ENCODE results near the gene ANKRD16.

Gene ANKRD16

GRCh38 chr10:5905854-5906507, 16.3 kb upstream of the ANKRD16 start:
- H3K18ac ChIP-seq (ENCODE audit: low read length): no peak overlapping the region
- peaks cover 3% of the 10 kb centered on the region for H3K79me1 ChIP-seq (ENCODE audit: low read depth, low read length)
- H4K91ac ChIP-seq (ENCODE audit: low read depth, low read length, poor library complexity): no peak overlapping the region
- no peaks in the 10 kb centered on the region for H3K27me3 ChIP-seq (ENCODE audit: control insufficient read depth in 3 of 3, insufficient read depth in 3 of 3, low read depth in 1 of 3, low read length in 3 of 3)
- H3K27ac ChIP-seq (replicated peaks; ENCODE audit: low read length): no peak overlapping the region
- DNase-seq (ENCODE audit: low spot score): no peak
- H4K8ac ChIP-seq (ENCODE audit: low read depth, low read length): no peak overlapping the region
- no peak overlapping the region for H2BK15ac ChIP-seq (ENCODE audit: low read length)
- no peak overlapping the region for H2BK5ac ChIP-seq (ENCODE audit: low read length)
- no peak overlapping the region for H3K4me3 ChIP-seq (ENCODE audit: low read length in 2 of 2)
- no peak overlapping the region for H2AFZ ChIP-seq (ENCODE audit: low read length)
- H2BK120ac ChIP-seq (ENCODE audit: low read depth, low read length): no peak overlapping the region
- H3K4me2 ChIP-seq (ENCODE audit: insufficient read depth, low read length, poor library complexity, severe bottlenecking): no peak overlapping the region
- no peak overlapping the region for H3K9ac ChIP-seq (ENCODE audit: low read depth, low read length, poor library complexity)
- H2AK5ac ChIP-seq (ENCODE audit: low read depth, low read length): no peak overlapping the region
- H3K9me3 ChIP-seq (replicated peaks in 1 of 2; ENCODE audit: control insufficient read depth in 2 of 2, insufficient read depth in 1 of 2, low read depth in 1 of 2, low read length in 2 of 2): no peaks in the 10 kb centered on the region
- peaks cover 23 to 64% of the 10 kb centered on the region in 2 donors for H3K36me3 ChIP-seq (replicated peaks in 1 of 2; ENCODE audit: control insufficient read depth in 2 of 2, insufficient read depth in 2 of 2, low read length in 2 of 2)
- no peak overlapping the region for H2BK12ac ChIP-seq (ENCODE audit: low read length)
- WGBS, 2 donors (ENCODE audit: extremely low coverage in 2 of 2, insufficient read length in 2 of 2, insufficient replicate concordance in 1 of 2): no CpG with 5 or more reads among the region's 13 CpGs
- H3K14ac ChIP-seq (ENCODE audit: low read length): peak overlapping the region; percentile 71
- no peak overlapping the region for H3K23ac ChIP-seq (ENCODE audit: low read depth, low read length, poor library complexity)
- H3K4me1 ChIP-seq (ENCODE audit: control insufficient read depth in 2 of 2, insufficient read depth in 1 of 2, low read depth in 1 of 2, low read length in 2 of 2): no peaks in the 10 kb centered on the region
- no peak overlapping the region for H3K4ac ChIP-seq (ENCODE audit: low read length)

GRCh38 chr10:5904227-5904626, 14.5 kb upstream of the ANKRD16 start:
- Histone ChIP-seq H2BK5ac (ENCODE audit: low read length) (no peak overlapping the region), H3K9me3 (replicated peaks in 1 of 2; ENCODE audit: control insufficient read depth in 2 of 2, insufficient read depth in 1 of 2, low read depth in 1 of 2, low read length in 2 of 2) (no peaks in the 10 kb centered on the region), H4K91ac (ENCODE audit: low read depth, low read length, poor library complexity) (no peak overlapping the region), H3K27me3 (ENCODE audit: control insufficient read depth in 3 of 3, insufficient read depth in 3 of 3, low read depth in 1 of 3, low read length in 3 of 3) (no peaks in the 10 kb centered on the region), H3K79me1 (ENCODE audit: low read depth, low read length) (peaks cover 6% of the 10 kb centered on the region), H3K4me2 (ENCODE audit: insufficient read depth, low read length, poor library complexity, severe bottlenecking) (no peak overlapping the region), H3K23ac (ENCODE audit: low read depth, low read length, poor library complexity) (no peak overlapping the region), H3K4ac (ENCODE audit: low read length) (no peak overlapping the region), H2AK5ac (ENCODE audit: low read depth, low read length) (no peak overlapping the region), H3K4me1 (ENCODE audit: control insufficient read depth in 2 of 2, insufficient read depth in 1 of 2, low read depth in 1 of 2, low read length in 2 of 2) (no peaks in the 10 kb centered on the region), H3K27ac (replicated peaks; ENCODE audit: low read length) (no peak overlapping the region), H2BK15ac (ENCODE audit: low read length) (no peak overlapping the region), H3K4me3 (ENCODE audit: low read length in 2 of 2) (no peak overlapping the region), H2BK120ac (ENCODE audit: low read depth, low read length) (no peak overlapping the region), H2BK12ac (ENCODE audit: low read length) (no peak overlapping the region), H3K9ac (ENCODE audit: low read depth, low read length, poor library complexity) (no peak overlapping the region), H3K14ac (ENCODE audit: low read length) (no peak overlapping the region), H3K18ac (ENCODE audit: low read length) (no peak overlapping the region), H3K36me3 (replicated peaks in 1 of 2; ENCODE audit: control insufficient read depth in 2 of 2, insufficient read depth in 2 of 2, low read length in 2 of 2) (peaks cover 13 to 46% of the 10 kb centered on the region in 2 donors), H4K8ac (ENCODE audit: low read depth, low read length) (no peak overlapping the region), H2AFZ (ENCODE audit: low read length) (no peak overlapping the region)
- DNase-seq (ENCODE audit: low spot score): no peak
- WGBS, 2 donors (ENCODE audit: extremely low coverage in 2 of 2, insufficient read length in 2 of 2, insufficient replicate concordance in 1 of 2): no CpG with 5 or more reads among the region's 4 CpGs

- peaks cover 10 to 39% of the 10 kb centered on the region in 2 donors for H3K36me3 ChIP-seq (replicated peaks in 1 of 2; ENCODE audit: control insufficient read depth in 2 of 2, insufficient read depth in 2 of 2, low read length in 2 of 2)
- H3K27ac ChIP-seq (replicated peaks; ENCODE audit: low read length): no peak overlapping the region
- no peaks in the 10 kb centered on the region for H3K4me1 ChIP-seq (ENCODE audit: control insufficient read depth in 2 of 2, insufficient read depth in 1 of 2, low read depth in 1 of 2, low read length in 2 of 2)
- H2AK5ac ChIP-seq (ENCODE audit: low read depth, low read length): no peak overlapping the region
- H3K9ac ChIP-seq (ENCODE audit: low read depth, low read length, poor library complexity): no peak overlapping the region
- H3K4me2 ChIP-seq (ENCODE audit: insufficient read depth, low read length, poor library complexity, severe bottlenecking): no peak overlapping the region
- DNase-seq (ENCODE audit: low spot score): no peak
- peaks cover 3% of the 10 kb centered on the region for H3K79me1 ChIP-seq (ENCODE audit: low read depth, low read length)
- no peak overlapping the region for H3K4ac ChIP-seq (ENCODE audit: low read length)
- no peak overlapping the region for H3K23ac ChIP-seq (ENCODE audit: low read depth, low read length, poor library complexity)
- no peak overlapping the region for H4K91ac ChIP-seq (ENCODE audit: low read depth, low read length, poor library complexity)
- H3K14ac ChIP-seq (ENCODE audit: low read length): no peak overlapping the region
- no peak overlapping the region for H4K8ac ChIP-seq (ENCODE audit: low read depth, low read length)
- no peak overlapping the region for H2BK5ac ChIP-seq (ENCODE audit: low read length)
- H3K4me3 ChIP-seq (ENCODE audit: low read length in 2 of 2): no peak overlapping the region
- no peak overlapping the region for H2BK15ac ChIP-seq (ENCODE audit: low read length)
- no peak overlapping the region for H2AFZ ChIP-seq (ENCODE audit: low read length)
- H3K18ac ChIP-seq (ENCODE audit: low read length): no peak overlapping the region
- WGBS, 2 donors (ENCODE audit: extremely low coverage in 2 of 2, insufficient read length in 2 of 2, insufficient replicate concordance in 1 of 2): no CpG with 5 or more reads among the region's 6 CpGs
- H3K9me3 ChIP-seq (replicated peaks in 1 of 2; ENCODE audit: control insufficient read depth in 2 of 2, insufficient read depth in 1 of 2, low read depth in 1 of 2, low read length in 2 of 2): no peaks in the 10 kb centered on the region
- no peak overlapping the region for H2BK120ac ChIP-seq (ENCODE audit: low read depth, low read length)
- H3K27me3 ChIP-seq (ENCODE audit: control insufficient read depth in 3 of 3, insufficient read depth in 3 of 3, low read depth in 1 of 3, low read length in 3 of 3): no peaks in the 10 kb centered on the region
- H2BK12ac ChIP-seq (ENCODE audit: low read length): no peak overlapping the region
Measured at GRCh38 chr10:5903563-5903962, 13.9 kb upstream of the ANKRD16 start.

GRCh38 chr10:5902511-5903274, 13.0 kb upstream of the ANKRD16 start:
- no peak overlapping the region for H3K4me3 ChIP-seq (ENCODE audit: low read length in 2 of 2)
- H3K27me3 ChIP-seq (ENCODE audit: control insufficient read depth in 3 of 3, insufficient read depth in 3 of 3, low read depth in 1 of 3, low read length in 3 of 3): no peaks in the 10 kb centered on the region
- H3K4me2 ChIP-seq (ENCODE audit: insufficient read depth, low read length, poor library complexity, severe bottlenecking): no peak overlapping the region
- no peak overlapping the region for H4K91ac ChIP-seq (ENCODE audit: low read depth, low read length, poor library complexity)
- H2AK5ac ChIP-seq (ENCODE audit: low read depth, low read length): no peak overlapping the region
- no peak overlapping the region for H3K18ac ChIP-seq (ENCODE audit: low read length)
- no peak overlapping the region for H3K4ac ChIP-seq (ENCODE audit: low read length)
- peaks cover 2 to 6% of the 10 kb centered on the region in 2 donors for H3K9me3 ChIP-seq (replicated peaks in 1 of 2; ENCODE audit: control insufficient read depth in 2 of 2, insufficient read depth in 1 of 2, low read depth in 1 of 2, low read length in 2 of 2)
- WGBS, 2 donors (ENCODE audit: extremely low coverage in 2 of 2, insufficient read length in 2 of 2, insufficient replicate concordance in 1 of 2): no CpG with 5 or more reads among the region's 18 CpGs
- H3K23ac ChIP-seq (ENCODE audit: low read depth, low read length, poor library complexity): no peak overlapping the region
- H2BK12ac ChIP-seq (ENCODE audit: low read length): no peak overlapping the region
- no peak overlapping the region for H2BK120ac ChIP-seq (ENCODE audit: low read depth, low read length)
- no peak overlapping the region for H2AFZ ChIP-seq (ENCODE audit: low read length)
- no peak overlapping the region for H3K27ac ChIP-seq (replicated peaks; ENCODE audit: low read length)
- no peak overlapping the region for H4K8ac ChIP-seq (ENCODE audit: low read depth, low read length)
- no peak overlapping the region for H2BK15ac ChIP-seq (ENCODE audit: low read length)
- no peaks in the 10 kb centered on the region for H3K4me1 ChIP-seq (ENCODE audit: control insufficient read depth in 2 of 2, insufficient read depth in 1 of 2, low read depth in 1 of 2, low read length in 2 of 2)
- no peak for DNase-seq (ENCODE audit: low spot score)
- H3K36me3 ChIP-seq (replicated peaks in 1 of 2; ENCODE audit: control insufficient read depth in 2 of 2, insufficient read depth in 2 of 2, low read length in 2 of 2): peaks cover 11 to 43% of the 10 kb centered on the region in 2 donors
- H3K79me1 ChIP-seq (ENCODE audit: low read depth, low read length): peaks cover 3% of the 10 kb centered on the region
- no peak overlapping the region for H3K14ac ChIP-seq (ENCODE audit: low read length)
- H2BK5ac ChIP-seq (ENCODE audit: low read length): no peak overlapping the region
- no peak overlapping the region for H3K9ac ChIP-seq (ENCODE audit: low read depth, low read length, poor library complexity)
